Neural cell (in vitro differentiated cells): ENCODE results near the gene INPP5A. TPM values are rescaled to one million over a fixed set of nuclear protein-coding genes. Genes with fewer than 3 reads are reported as not detected.

ENCODE experiments used
- H2AFZ ChIP-seq: fragments of 200-600, 300-800 bp; sonication (generic), shearing (Covaris generic); 2 replicates; pipeline ENCODE4 v1.6.0; 2014; ENCODE audit warnings: low read depth, mild to moderate bottlenecking, antibody characterized with exemption, low read length, moderate library complexity
- H3F3A ChIP-seq: fragments of 200-600 bp; shearing (Covaris generic); 2 replicates; pipeline ENCODE4 v1.6.1; 2016; ENCODE audit warnings: mild to moderate bottlenecking, moderate library complexity, mixed read lengths, antibody characterized with exemption, low read length; ENCODE audit not compliant: insufficient read depth, poor library complexity, severe bottlenecking
- H3K27ac ChIP-seq: fragments of 200-600, 300-800 bp; sonication (generic), shearing (Covaris generic); 2 replicates; pipeline ENCODE4 v1.5.1; 2014; ENCODE audit warnings: mild to moderate bottlenecking, low read length, moderate library complexity
- H3K27me3 ChIP-seq: fragments of 300-800, 200-600 bp; sonication (generic), shearing (Covaris generic); 2 replicates; pipeline ENCODE4 v1.6.0; 2014; ENCODE audit warnings: mild to moderate bottlenecking, low read depth, low read length, moderate library complexity; ENCODE audit not compliant: insufficient read depth
- H3K36me3 ChIP-seq: fragments of 300-800, 200-600 bp; sonication (generic), shearing (Covaris generic); 2 replicates; pipeline ENCODE4 v1.5.1; 2014; ENCODE audit warnings: mild to moderate bottlenecking, antibody characterized with exemption, low read length, moderate library complexity; ENCODE audit not compliant: insufficient read depth
- H3K4me2 ChIP-seq: fragments of 300-800, 200-600 bp; sonication (generic), shearing (Covaris generic); 2 replicates; pipeline ENCODE4 v1.6.0; 2014; ENCODE audit warnings: mild to moderate bottlenecking, low read length
- H3K4me3 ChIP-seq: fragments of 300-800, 200-600 bp; sonication (generic), shearing (Covaris generic); 2 replicates; pipeline ENCODE4 v1.5.1; 2014; ENCODE audit warnings: mild to moderate bottlenecking, low read length, moderate library complexity
- H3K79me2 ChIP-seq: fragments of 200-600 bp; shearing (Covaris generic); replicated peaks from 2 replicates; pipeline ENCODE4 v1.6.0; 2014; ENCODE audit warnings: mild to moderate bottlenecking, low read length, moderate library complexity; ENCODE audit not compliant: insufficient read depth
- H3K9ac ChIP-seq: fragments of 300-800, 200-600 bp; sonication (generic), shearing (Covaris generic); 2 replicates; pipeline ENCODE4 v1.6.1; 2016; ENCODE audit warnings: mild to moderate bottlenecking, low read length, mixed read lengths
- H3K9me2 ChIP-seq: fragments of 200-600 bp; shearing (Covaris generic); 2 replicates; pipeline ENCODE4 v1.6.1; 2016; ENCODE audit warnings: mild to moderate bottlenecking, low read length, mixed read lengths; ENCODE audit not compliant: insufficient read depth
- H3K9me3 ChIP-seq: fragments of 200-600, 300-800 bp; sonication (generic), shearing (Covaris generic); 2 replicates; pipeline ENCODE4 v1.6.1; 2016; ENCODE audit warnings: mild to moderate bottlenecking, mixed run types, low read length, moderate library complexity, mixed read lengths
- H4K20me1 ChIP-seq: fragments of 200-600 bp; shearing (Covaris generic); 2 replicates; pipeline ENCODE4 v1.6.1; 2016; ENCODE audit warnings: mild to moderate bottlenecking, mixed run types; ENCODE audit not compliant: insufficient read depth
- CTCF ChIP-seq: fragments of 450-650 bp; IDR thresholded peaks from 2 replicates; pipeline ENCODE4 v1.5.1; 2014; ENCODE audit warnings: antibody characterized with exemption, mild to moderate bottlenecking, moderate library complexity; ENCODE audit not compliant: poor library complexity, severe bottlenecking
- EP300 ChIP-seq: fragments of 450-650 bp; conservative IDR thresholded peaks from 2 replicates; pipeline ENCODE4 v1.6.1; 2014; ENCODE audit warnings: antibody characterized with exemption, mild to moderate bottlenecking, moderate library complexity; ENCODE audit not compliant: poor library complexity, severe bottlenecking
- EZH2 ChIP-seq: fragments of 200-600, 300-800 bp; shearing (Covaris generic), sonication (generic); IDR thresholded peaks from 2 replicates; pipeline ENCODE4 v1.6.1; 2014; ENCODE audit warnings: antibody characterized with exemption, low read length, borderline replicate concordance, mild to moderate bottlenecking; ENCODE audit not compliant: insufficient read depth, poor library complexity, severe bottlenecking
- MXI1 ChIP-seq: fragments of 450-650 bp; conservative IDR thresholded peaks from 2 replicates; pipeline ENCODE4 v1.6.1; 2014; ENCODE audit warnings: antibody characterized with exemption, mild to moderate bottlenecking; ENCODE audit not compliant: poor library complexity, severe bottlenecking
- POLR2AphosphoS5 ChIP-seq: IDR thresholded peaks from 2 replicates; pipeline ENCODE4 v1.6.1; 2012
- RAD21 ChIP-seq: fragments of 450-650 bp; conservative IDR thresholded peaks from 2 replicates; pipeline ENCODE4 v1.6.1; 2014; ENCODE audit warnings: antibody characterized with exemption, mild to moderate bottlenecking, moderate library complexity
- REST ChIP-seq: IDR thresholded peaks from 2 replicates; pipeline ENCODE4 v1.6.1; 2012; ENCODE audit warnings: borderline replicate concordance
- SMC3 ChIP-seq: fragments of 450-650 bp; conservative IDR thresholded peaks from 2 replicates; pipeline ENCODE4 v1.6.1; 2014; ENCODE audit warnings: antibody characterized with exemption, mild to moderate bottlenecking, moderate library complexity; ENCODE audit not compliant: poor library complexity
- TAF1 ChIP-seq: IDR thresholded peaks from 2 replicates; pipeline ENCODE4 v1.6.1; 2012; ENCODE audit warnings: low read depth
- polyA plus RNA-seq: library from polyadenylated mRNA; depleted of rRNA; stranded (reverse); fragments of >200 nt; gene quantifications from 2 replicates; pipeline ENCODE4 v1.2.3, GENCODE V29; 2014

Gene INPP5A
- polyA plus RNA-seq, 1 donor from 2014 or later = 48.8 TPM

- no peak overlapping the region for H3K4me3 ChIP-seq
- H3K4me2 ChIP-seq = no peak overlapping the region
Observed at GRCh38 chr10:132783165-132783939, 245.8 kb downstream of the INPP5A start.

More at GRCh38 chr10:132783165-132783939, 245.8 kb downstream of the INPP5A start:
- no peaks in the 10 kb centered on the region for H3K79me2 ChIP-seq
- H3K36me3 ChIP-seq = no peaks in the 10 kb centered on the region
- no peaks in the 10 kb centered on the region for H3K9me2 ChIP-seq
- peaks cover 64% of the 10 kb centered on the region for H3K27me3 ChIP-seq
- H3K9me3 ChIP-seq = no peaks in the 10 kb centered on the region
- H2AFZ ChIP-seq = no peak overlapping the region
- no peak for TF ChIP-seq SMC3
- no peak for TF ChIP-seq EP300
- TF ChIP-seq REST = no peak
- no peak for TF ChIP-seq MXI1
- TF ChIP-seq CTCF = no peak
- no peak for TF ChIP-seq RAD21
- no peak for TF ChIP-seq POLR2AphosphoS5
- TF ChIP-seq EZH2 = no peak
- TF ChIP-seq TAF1 = no peak
- no peak overlapping the region for H3K27ac ChIP-seq
- H3K9ac ChIP-seq = no peak overlapping the region
- H3F3A ChIP-seq = no peaks in the 10 kb centered on the region
- H4K20me1 ChIP-seq = no peaks in the 10 kb centered on the region
